HG03135 (cell line): ENCODE data around the gene GPC5.

ENCODE experiments used
- ATAC-seq: cut with Tn5 transposase; IDR thresholded peaks from one replicate; pipeline ENCODE4 v1.9.1; 2021; ENCODE audit warnings: mild to moderate bottlenecking, moderate library complexity; ENCODE audit not compliant: unreplicated experiment

The GPC5 gene

GRCh38 chr13:91454666-91455065 is 56.2 kb downstream of the GPC5 start:
- no peak for ATAC-seq

GRCh38 chr13:91456837-91457236 is 58.4 kb downstream of the GPC5 start:
- no peak for ATAC-seq

- ATAC-seq, result no peak
Measured at GRCh38 chr13:91459485-91459884, 61.1 kb downstream of the GPC5 start.

GRCh38 chr13:91464336-91464735 is 65.9 kb downstream of the GPC5 start:
- no peak for ATAC-seq

GRCh38 chr13:91467236-91467635 is 68.8 kb downstream of the GPC5 start:
- no peak for ATAC-seq

- no peak for ATAC-seq
Measured at GRCh38 chr13:91468301-91468700, 69.9 kb downstream of the GPC5 start.

- no peak for ATAC-seq
Measured at GRCh38 chr13:91470084-91470621, 71.7 kb downstream of the GPC5 start.

GRCh38 chr13:91470681-91471080 is 72.3 kb downstream of the GPC5 start:
- no peak for ATAC-seq

GRCh38 chr13:91482427-91482826 is 84.0 kb downstream of the GPC5 start:
- no peak for ATAC-seq

GRCh38 chr13:91491980-91492379 is 93.6 kb downstream of the GPC5 start:
- no peak for ATAC-seq

- no peak for ATAC-seq
Measured at GRCh38 chr13:91493442-91493841, 95.0 kb downstream of the GPC5 start.

GRCh38 chr13:91498298-91498697 is 99.9 kb downstream of the GPC5 start:
- no peak for ATAC-seq

GRCh38 chr13:91504216-91504615 is 105.8 kb downstream of the GPC5 start:
- ATAC-seq, result no peak

- no peak for ATAC-seq
Measured at GRCh38 chr13:91506759-91507158, 108.3 kb downstream of the GPC5 start.

- no peak for ATAC-seq
Measured at GRCh38 chr13:91510058-91510457, 111.6 kb downstream of the GPC5 start.

GRCh38 chr13:91513790-91514189 is 115.4 kb downstream of the GPC5 start:
- ATAC-seq, result no peak

- ATAC-seq, result no peak
Measured at GRCh38 chr13:91516799-91517198, 118.4 kb downstream of the GPC5 start.

GRCh38 chr13:91520952-91521351 is 122.5 kb downstream of the GPC5 start:
- no peak for ATAC-seq

GRCh38 chr13:91523116-91523515 is 124.7 kb downstream of the GPC5 start:
- no peak for ATAC-seq

- no peak for ATAC-seq
Measured at GRCh38 chr13:91526543-91527033, 128.2 kb downstream of the GPC5 start.

GRCh38 chr13:91529739-91530482 is 131.5 kb downstream of the GPC5 start:
- ATAC-seq, result no peak

- ATAC-seq, result no peak
Measured at GRCh38 chr13:91531646-91532045, 133.2 kb downstream of the GPC5 start.

GRCh38 chr13:91533354-91533753 is 134.9 kb downstream of the GPC5 start:
- no peak for ATAC-seq
